T-helper 22 cell (primary cell): ENCODE measurements around the gene TNP2.

ENCODE experiments used
- DNase-seq: peaks from one replicate; pipeline ENCODE4 v3.0.0-alpha.2; 2020; ENCODE audit warnings: low read depth

TNP2 gene

GRCh38 chr16:11256661-11257130 lies 12.4 kb downstream of the TNP2 start:
- DNase-seq = no peak

GRCh38 chr16:11255737-11256660 lies 13.1 kb downstream of the TNP2 start, which contains the start of gene SOCS1:
SOCS1 (minus strand) TSS chr16:11256204; CDS start chr16:11255478, 726 bp downstream.
- peak; percentile 72 for DNase-seq

- peak; percentile 43 for DNase-seq
Observed at GRCh38 chr16:11254913-11255736, 14.0 kb downstream of the TNP2 start.

- no peak for DNase-seq
Observed at GRCh38 chr16:11253995-11254912, 14.9 kb downstream of the TNP2 start.

- peak; percentile 52 for DNase-seq
Observed at GRCh38 chr16:11253009-11253994, 15.8 kb downstream of the TNP2 start.

GRCh38 chr16:11252482-11252931 lies 16.6 kb downstream of the TNP2 start:
- DNase-seq = no peak

- DNase-seq = peak; percentile 71
Observed at GRCh38 chr16:11251525-11252481, 17.3 kb downstream of the TNP2 start.

- DNase-seq = no peak
Observed at GRCh38 chr16:11250786-11251524, 18.2 kb downstream of the TNP2 start.

- no peak for DNase-seq
Observed at GRCh38 chr16:11250091-11250785, 18.9 kb downstream of the TNP2 start.

GRCh38 chr16:11249233-11250061 lies 19.7 kb downstream of the TNP2 start:
- no peak for DNase-seq

- no peak for DNase-seq
Observed at GRCh38 chr16:11248133-11248532, 21.0 kb downstream of the TNP2 start.

GRCh38 chr16:11245988-11246387 lies 23.1 kb downstream of the TNP2 start:
- DNase-seq = no peak

GRCh38 chr16:11245222-11245737 lies 23.8 kb downstream of the TNP2 start:
- no peak for DNase-seq

- no peak for DNase-seq
Observed at GRCh38 chr16:11242658-11243057, 26.5 kb downstream of the TNP2 start.

- DNase-seq = no peak
Observed at GRCh38 chr16:11241480-11242204, 27.5 kb downstream of the TNP2 start.
